ENCODE data around the gene TBC1D2.

The TBC1D2 gene

DNA sequence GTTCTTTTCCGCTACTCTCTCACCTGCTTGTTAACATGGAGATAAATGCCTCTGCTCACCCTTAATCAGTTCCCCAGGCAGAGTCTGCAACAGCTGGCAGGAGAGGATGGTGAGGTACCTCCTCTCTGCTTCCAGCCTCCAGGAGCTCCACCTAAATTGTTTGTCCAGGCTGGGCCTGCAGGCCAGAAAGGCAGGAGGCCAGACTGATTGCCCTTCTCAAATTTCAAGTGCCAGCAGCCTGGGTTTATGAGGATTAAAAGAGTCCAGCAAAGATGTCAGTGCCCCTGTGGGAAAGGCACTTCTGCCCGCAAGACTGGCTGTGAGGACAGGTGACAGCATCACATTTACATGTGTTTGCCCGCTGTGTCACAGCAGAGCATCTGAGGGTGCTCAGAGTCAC lies 82.8 kb downstream of the TBC1D2 start:
- Histone ChIP-seq H3K27ac (ENCODE audit: extremely low read depth, low read depth, low read length) (no peak overlapping the region), H3K4me1 (ENCODE audit: control insufficient read depth, insufficient read depth, low read length) (peaks cover 6% of the 10 kb centered on the region; the same call in 1 of the 2 replicates)
- POLR2A ChIA-PET: interaction anchor here (0.8 to 1.4 kb wide), 2 partner anchors 10 to 83 kb away, joined by 3 read pairs; partner anchors contain the start of gene TBC1D2
- no peak for TF ChIP-seq ZNF664 (tag by site-specific recombination; IDR thresholded peaks at IDR 0.05)
- TF ChIP-seq, protein P1, sequence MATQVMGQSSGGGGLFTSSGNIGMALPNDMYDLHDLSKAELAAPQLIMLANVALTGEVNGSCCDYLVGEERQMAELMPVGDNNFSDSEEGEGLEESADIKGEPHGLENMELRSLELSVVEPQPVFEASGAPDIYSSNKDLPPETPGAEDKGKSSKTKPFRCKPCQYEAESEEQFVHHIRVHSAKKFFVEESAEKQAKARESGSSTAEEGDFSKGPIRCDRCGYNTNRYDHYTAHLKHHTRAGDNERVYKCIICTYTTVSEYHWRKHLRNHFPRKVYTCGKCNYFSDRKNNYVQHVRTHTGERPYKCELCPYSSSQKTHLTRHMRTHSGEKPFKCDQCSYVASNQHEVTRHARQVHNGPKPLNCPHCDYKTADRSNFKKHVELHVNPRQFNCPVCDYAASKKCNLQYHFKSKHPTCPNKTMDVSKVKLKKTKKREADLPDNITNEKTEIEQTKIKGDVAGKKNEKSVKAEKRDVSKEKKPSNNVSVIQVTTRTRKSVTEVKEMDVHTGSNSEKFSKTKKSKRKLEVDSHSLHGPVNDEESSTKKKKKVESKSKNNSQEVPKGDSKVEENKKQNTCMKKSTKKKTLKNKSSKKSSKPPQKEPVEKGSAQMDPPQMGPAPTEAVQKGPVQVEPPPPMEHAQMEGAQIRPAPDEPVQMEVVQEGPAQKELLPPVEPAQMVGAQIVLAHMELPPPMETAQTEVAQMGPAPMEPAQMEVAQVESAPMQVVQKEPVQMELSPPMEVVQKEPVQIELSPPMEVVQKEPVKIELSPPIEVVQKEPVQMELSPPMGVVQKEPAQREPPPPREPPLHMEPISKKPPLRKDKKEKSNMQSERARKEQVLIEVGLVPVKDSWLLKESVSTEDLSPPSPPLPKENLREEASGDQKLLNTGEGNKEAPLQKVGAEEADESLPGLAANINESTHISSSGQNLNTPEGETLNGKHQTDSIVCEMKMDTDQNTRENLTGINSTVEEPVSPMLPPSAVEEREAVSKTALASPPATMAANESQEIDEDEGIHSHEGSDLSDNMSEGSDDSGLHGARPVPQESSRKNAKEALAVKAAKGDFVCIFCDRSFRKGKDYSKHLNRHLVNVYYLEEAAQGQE (tag by site-specific recombination; IDR thresholded peaks at IDR 0.05): no peak
- TF ChIP-seq ZNF2 (tag by site-specific recombination; IDR thresholded peaks at IDR 0.05): no peak
- TF ChIP-seq, protein P2, sequence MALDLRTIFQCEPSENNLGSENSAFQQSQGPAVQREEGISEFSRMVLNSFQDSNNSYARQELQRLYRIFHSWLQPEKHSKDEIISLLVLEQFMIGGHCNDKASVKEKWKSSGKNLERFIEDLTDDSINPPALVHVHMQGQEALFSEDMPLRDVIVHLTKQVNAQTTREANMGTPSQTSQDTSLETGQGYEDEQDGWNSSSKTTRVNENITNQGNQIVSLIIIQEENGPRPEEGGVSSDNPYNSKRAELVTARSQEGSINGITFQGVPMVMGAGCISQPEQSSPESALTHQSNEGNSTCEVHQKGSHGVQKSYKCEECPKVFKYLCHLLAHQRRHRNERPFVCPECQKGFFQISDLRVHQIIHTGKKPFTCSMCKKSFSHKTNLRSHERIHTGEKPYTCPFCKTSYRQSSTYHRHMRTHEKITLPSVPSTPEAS (tag by site-specific recombination; IDR thresholded peaks at IDR 0.05): no peak
- TF ChIP-seq GLI2 (tag by site-specific recombination; IDR thresholded peaks at IDR 0.05; ENCODE audit: borderline replicate concordance, low read depth): no peak
- TF ChIP-seq, protein P3, sequence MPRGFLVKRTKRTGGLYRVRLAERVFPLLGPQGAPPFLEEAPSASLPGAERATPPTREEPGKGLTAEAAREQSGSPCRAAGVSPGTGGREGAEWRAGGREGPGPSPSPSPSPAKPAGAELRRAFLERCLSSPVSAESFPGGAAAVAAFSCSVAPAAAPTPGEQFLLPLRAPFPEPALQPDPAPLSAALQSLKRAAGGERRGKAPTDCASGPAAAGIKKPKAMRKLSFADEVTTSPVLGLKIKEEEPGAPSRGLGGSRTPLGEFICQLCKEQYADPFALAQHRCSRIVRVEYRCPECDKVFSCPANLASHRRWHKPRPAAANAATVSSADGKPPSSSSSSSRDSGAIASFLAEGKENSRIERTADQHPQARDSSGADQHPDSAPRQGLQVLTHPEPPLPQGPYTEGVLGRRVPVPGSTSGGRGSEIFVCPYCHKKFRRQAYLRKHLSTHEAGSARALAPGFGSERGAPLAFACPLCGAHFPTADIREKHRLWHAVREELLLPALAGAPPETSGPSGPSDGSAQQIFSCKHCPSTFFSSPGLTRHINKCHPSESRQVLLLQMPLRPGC (tag by site-specific recombination; IDR thresholded peaks at IDR 0.05): no peak
- TF ChIP-seq YY2 (tag by site-specific recombination; IDR thresholded peaks at IDR 0.05): no peak
- no peak for TF ChIP-seq ZNF670 (tag by site-specific recombination; IDR thresholded peaks at IDR 0.05; ENCODE audit: low read depth)
- TF ChIP-seq ZNF549 (tag by site-specific recombination; IDR thresholded peaks at IDR 0.05): no peak
- TF ChIP-seq ZNF133 (tag by site-specific recombination; IDR thresholded peaks at IDR 0.05): no peak
- no peak for TF ChIP-seq ZNF223 (tag by site-specific recombination; IDR thresholded peaks at IDR 0.05)
- TF ChIP-seq ZNF37A (tag by site-specific recombination; IDR thresholded peaks at IDR 0.05): no peak
- TF ChIP-seq ZNF121 (tag by site-specific recombination; IDR thresholded peaks at IDR 0.05): no peak
- no peak for TF ChIP-seq MZF1 (tag by site-specific recombination; IDR thresholded peaks at IDR 0.05; ENCODE audit: borderline replicate concordance)
- TF ChIP-seq ZNF114 (tag by site-specific recombination; IDR thresholded peaks at IDR 0.05): no peak
- no peak for TF ChIP-seq ZBTB21 (tag by site-specific recombination; IDR thresholded peaks at IDR 0.05)
- peak; percentile 56 for TF ChIP-seq ZNF366 (tag by site-specific recombination; conservative IDR thresholded peaks at IDR 0.05)
- no peak for TF ChIP-seq ZNF585B (tag by site-specific recombination; IDR thresholded peaks at IDR 0.05)
- no peak for TF ChIP-seq ZNF146 (tag by site-specific recombination; IDR thresholded peaks at IDR 0.05)
- TF ChIP-seq IKZF3 (tag by site-specific recombination; IDR thresholded peaks at IDR 0.05): peak; percentile 74
- TF ChIP-seq, protein P4, sequence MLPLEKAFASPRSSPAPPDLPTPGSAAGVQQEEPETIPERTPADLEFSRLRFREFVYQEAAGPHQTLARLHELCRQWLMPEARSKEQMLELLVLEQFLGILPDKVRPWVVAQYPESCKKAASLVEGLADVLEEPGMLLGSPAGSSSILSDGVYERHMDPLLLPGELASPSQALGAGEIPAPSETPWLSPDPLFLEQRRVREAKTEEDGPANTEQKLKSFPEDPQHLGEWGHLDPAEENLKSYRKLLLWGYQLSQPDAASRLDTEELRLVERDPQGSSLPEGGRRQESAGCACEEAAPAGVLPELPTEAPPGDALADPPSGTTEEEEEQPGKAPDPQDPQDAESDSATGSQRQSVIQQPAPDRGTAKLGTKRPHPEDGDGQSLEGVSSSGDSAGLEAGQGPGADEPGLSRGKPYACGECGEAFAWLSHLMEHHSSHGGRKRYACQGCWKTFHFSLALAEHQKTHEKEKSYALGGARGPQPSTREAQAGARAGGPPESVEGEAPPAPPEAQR (tag by site-specific recombination; IDR thresholded peaks at IDR 0.05): no peak
- peak; percentile 83 for TF ChIP-seq SCRT2 (tag by site-specific recombination; IDR thresholded peaks at IDR 0.05)
- TF ChIP-seq ZNF555 (tag by site-specific recombination; conservative IDR thresholded peaks at IDR 0.05): no peak
- TF ChIP-seq ZNF843 (tag by site-specific recombination; IDR thresholded peaks at IDR 0.05): peak; percentile 62; the same call in 1 of the 2 replicates
- no peak for TF ChIP-seq ZNF10 (tag by site-specific recombination; IDR thresholded peaks at IDR 0.05)
- TF ChIP-seq ZNF221 (tag by site-specific recombination; IDR thresholded peaks at IDR 0.05; ENCODE audit: borderline replicate concordance): no peak
- peak; percentile 57 for TF ChIP-seq KLF1 (tag by site-specific recombination; IDR thresholded peaks at IDR 0.05)
- no peak for TF ChIP-seq OVOL3 (tag by site-specific recombination; IDR thresholded peaks at IDR 0.05)
- TF ChIP-seq ZNF623 (tag by site-specific recombination; IDR thresholded peaks at IDR 0.05): no peak
- TF ChIP-seq, protein P5, sequence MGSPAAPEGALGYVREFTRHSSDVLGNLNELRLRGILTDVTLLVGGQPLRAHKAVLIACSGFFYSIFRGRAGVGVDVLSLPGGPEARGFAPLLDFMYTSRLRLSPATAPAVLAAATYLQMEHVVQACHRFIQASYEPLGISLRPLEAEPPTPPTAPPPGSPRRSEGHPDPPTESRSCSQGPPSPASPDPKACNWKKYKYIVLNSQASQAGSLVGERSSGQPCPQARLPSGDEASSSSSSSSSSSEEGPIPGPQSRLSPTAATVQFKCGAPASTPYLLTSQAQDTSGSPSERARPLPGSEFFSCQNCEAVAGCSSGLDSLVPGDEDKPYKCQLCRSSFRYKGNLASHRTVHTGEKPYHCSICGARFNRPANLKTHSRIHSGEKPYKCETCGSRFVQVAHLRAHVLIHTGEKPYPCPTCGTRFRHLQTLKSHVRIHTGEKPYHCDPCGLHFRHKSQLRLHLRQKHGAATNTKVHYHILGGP (tag by site-specific recombination; IDR thresholded peaks at IDR 0.05): no peak
- TF ChIP-seq ZNF311 (tag by site-specific recombination; IDR thresholded peaks at IDR 0.05; ENCODE audit: borderline replicate concordance): no peak
- TF ChIP-seq ZNF24 (tag by site-specific recombination; IDR thresholded peaks at IDR 0.05): no peak

More for the DNA sequence above, 82.8 kb downstream of the TBC1D2 start:
- Histone ChIP-seq H3K36me3 (ENCODE audit: control insufficient read depth in 2 of 2, insufficient read depth in 1 of 2, low read length in 2 of 2) (no peaks in the 10 kb centered on the region), H3K9me3 (ENCODE audit: control insufficient read depth, insufficient read depth, low read depth, low read length) (no peaks in the 10 kb centered on the region), H3K4me3 (ENCODE audit: low read depth, low read length) (no peak overlapping the region)
- CTCF ChIA-PET: interaction anchor here (0.8 to 2.2 kb wide), 5 partner anchors 8 to 249 kb away, joined by 3 to 10 read pairs (median 3); no protein-coding TSS in a partner anchor
